Activated CD8-positive, alpha-beta T cell treated with anti-CD3 and anti-CD28 coated beads for 36 hours (primary cell): ENCODE measurements around the gene LRP1B. TPM values are rescaled to one million over a fixed set of nuclear protein-coding genes. Genes with fewer than 3 reads are reported as not detected.

Experiments
- ATAC-seq: fragments of 200-7000 bp; cut with Tn5 transposase; one replicate; pipeline ENCODE4 v1.10.0; 2021; ENCODE audit warnings: mild to moderate bottlenecking, moderate library complexity
- CTCF ChIA-PET: fragments of 350-600 bp; sonication (Branson Sonifier 250); formaldehyde crosslinking; loops from one replicate; lab custom pipeline; 2021; ENCODE audit warnings: antibody characterized with exemption; lab: Charles Lee
- POLR2A ChIA-PET: fragments of 350-600 bp; sonication (Branson Sonifier 250); formaldehyde crosslinking; loops from one replicate; lab custom pipeline; 2021; ENCODE audit warnings: antibody characterized with exemption; lab: Charles Lee
- DNase-seq: peaks from one replicate; pipeline ENCODE4 v3.0.0-alpha.2; 2020
- H3K27ac Mint-ChIP-seq: one replicate; pipeline ENCODE4 v1.8.0; 2021; ENCODE audit warnings: mild to moderate bottlenecking, mixed read lengths
- H3K27me3 Mint-ChIP-seq: one replicate; pipeline ENCODE4 v1.8.0; 2021; ENCODE audit warnings: mixed read lengths
- H3K36me3 Mint-ChIP-seq: one replicate; pipeline ENCODE4 v1.8.0; 2021; ENCODE audit warnings: low read depth, mixed read lengths
- H3K4me1 Mint-ChIP-seq: one replicate; pipeline ENCODE4 v1.8.0; 2021; ENCODE audit warnings: low read depth, mixed read lengths
- H3K4me3 Mint-ChIP-seq: one replicate; pipeline ENCODE4 v1.8.0; 2021; ENCODE audit warnings: mild to moderate bottlenecking, moderate library complexity, mixed read lengths
- H3K9me3 Mint-ChIP-seq: one replicate; pipeline ENCODE4 v1.8.0; 2021; ENCODE audit warnings: mixed read lengths
- intact Hi-C: fragments of 100-400 bp; cut with micrococcal nuclease; formaldehyde crosslinking; loops from one replicate; pipeline ENCODE4 v1.10.0; 2022
- total RNA-seq, 2 experiments: library from RNA; stranded (reverse); gene quantifications; one replicate each; pipeline ENCODE4 v1.2.3, GENCODE V29; 2021
- TF ChIP-seq, protein P1 (sequence below): fragments of 200-600 bp; IDR thresholded peaks from one replicate; pipeline ENCODE4 v1.8.0; 2022; ENCODE audit warnings: antibody characterized with exemption, mild to moderate bottlenecking

LRP1B gene
- total RNA-seq, 2 experiments from 2014 or later, result not detected

DNA sequence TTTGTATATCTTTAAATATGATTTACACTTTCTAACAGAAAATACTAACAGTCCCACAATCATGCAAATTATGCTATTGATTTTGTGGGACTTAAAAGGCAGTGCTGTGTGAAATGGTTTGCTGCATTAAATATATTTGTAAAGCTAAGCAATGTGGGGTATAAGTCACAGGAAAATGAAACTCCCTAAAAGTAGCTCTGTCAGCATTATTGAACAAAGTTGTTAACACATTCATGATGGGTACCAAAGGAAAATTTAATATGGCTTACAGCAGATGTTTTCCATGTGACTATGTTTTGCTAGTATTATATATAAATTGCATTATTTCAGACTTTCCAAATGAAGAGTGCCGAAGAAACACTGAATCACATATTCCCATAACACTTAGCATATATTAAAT lies 1450.0 kb downstream of the LRP1B start:
- ChIA-PET POLR2A (no interaction called here), CTCF (no interaction called here)
- Mint-ChIP-seq H3K9me3 (peaks cover 2% of the 10 kb centered on the region), H3K27ac (no peak overlapping the region), H3K36me3 (no peaks in the 10 kb centered on the region), H3K27me3 (no peaks in the 10 kb centered on the region), H3K4me1 (no peaks in the 10 kb centered on the region), H3K4me3 (no peak overlapping the region)
- TF ChIP-seq, protein P1, sequence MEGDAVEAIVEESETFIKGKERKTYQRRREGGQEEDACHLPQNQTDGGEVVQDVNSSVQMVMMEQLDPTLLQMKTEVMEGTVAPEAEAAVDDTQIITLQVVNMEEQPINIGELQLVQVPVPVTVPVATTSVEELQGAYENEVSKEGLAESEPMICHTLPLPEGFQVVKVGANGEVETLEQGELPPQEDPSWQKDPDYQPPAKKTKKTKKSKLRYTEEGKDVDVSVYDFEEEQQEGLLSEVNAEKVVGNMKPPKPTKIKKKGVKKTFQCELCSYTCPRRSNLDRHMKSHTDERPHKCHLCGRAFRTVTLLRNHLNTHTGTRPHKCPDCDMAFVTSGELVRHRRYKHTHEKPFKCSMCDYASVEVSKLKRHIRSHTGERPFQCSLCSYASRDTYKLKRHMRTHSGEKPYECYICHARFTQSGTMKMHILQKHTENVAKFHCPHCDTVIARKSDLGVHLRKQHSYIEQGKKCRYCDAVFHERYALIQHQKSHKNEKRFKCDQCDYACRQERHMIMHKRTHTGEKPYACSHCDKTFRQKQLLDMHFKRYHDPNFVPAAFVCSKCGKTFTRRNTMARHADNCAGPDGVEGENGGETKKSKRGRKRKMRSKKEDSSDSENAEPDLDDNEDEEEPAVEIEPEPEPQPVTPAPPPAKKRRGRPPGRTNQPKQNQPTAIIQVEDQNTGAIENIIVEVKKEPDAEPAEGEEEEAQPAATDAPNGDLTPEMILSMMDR, result no peak
- intact Hi-C loops, result no loop called here
- DNase-seq (no peak), ATAC-seq (no peak)

DNA sequence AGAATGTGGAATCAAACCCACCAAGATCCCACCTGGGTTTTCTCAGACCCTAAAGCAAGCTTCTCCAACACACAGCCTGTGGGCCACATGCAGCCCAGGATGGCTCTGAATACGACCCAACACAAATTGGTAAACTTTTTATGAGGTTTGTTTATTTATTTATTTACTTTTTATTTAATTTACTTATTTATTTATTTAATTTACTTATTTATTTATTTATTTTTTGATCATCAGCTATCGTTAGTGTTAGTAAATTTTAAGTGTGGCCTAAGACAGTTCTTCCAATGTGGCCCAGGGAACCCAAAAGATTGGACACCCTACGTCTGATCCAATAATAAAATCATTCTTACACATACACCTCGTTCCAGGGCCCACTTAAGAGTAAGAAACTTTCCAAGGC lies 1451.1 kb downstream of the LRP1B start:
- ChIA-PET POLR2A (no interaction called here), CTCF (no interaction called here)
- H3K4me1 Mint-ChIP-seq, result no peaks in the 10 kb centered on the region
- no peaks in the 10 kb centered on the region for H3K27me3 Mint-ChIP-seq
- TF ChIP-seq, protein P1, result no peak
- H3K4me3 Mint-ChIP-seq, result no peak overlapping the region
- ATAC-seq (no peak), DNase-seq (no peak)
- H3K36me3 Mint-ChIP-seq, result no peaks in the 10 kb centered on the region
- H3K9me3 Mint-ChIP-seq, result peaks cover 2% of the 10 kb centered on the region
- intact Hi-C loops, result no loop called here
- H3K27ac Mint-ChIP-seq, result no peak overlapping the region

DNA sequence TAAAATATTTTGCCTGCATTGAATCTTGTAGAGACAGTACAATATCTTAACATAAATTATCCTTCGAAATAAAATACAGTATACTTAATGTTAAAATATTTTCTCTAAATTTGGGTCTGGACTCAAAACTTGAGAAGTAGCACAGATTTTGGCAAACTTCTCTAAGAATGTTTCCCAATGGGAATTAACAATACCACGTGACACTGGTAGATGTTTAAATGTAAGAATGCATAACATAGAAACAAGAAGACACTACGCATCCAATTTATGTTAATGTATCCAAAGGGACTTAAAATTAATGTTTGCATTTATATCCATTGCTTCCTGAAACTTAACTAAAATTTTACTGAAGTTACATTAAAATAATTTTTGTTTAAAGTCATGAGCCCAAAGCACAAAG lies 1460.9 kb downstream of the LRP1B start:
- Mint-ChIP-seq H3K4me3 (no peak overlapping the region), H3K4me1 (no peaks in the 10 kb centered on the region), H3K36me3 (no peaks in the 10 kb centered on the region), H3K9me3 (peaks cover 15% of the 10 kb centered on the region), H3K27ac (no peak overlapping the region), H3K27me3 (no peaks in the 10 kb centered on the region)
- ChIA-PET CTCF (no interaction called here), POLR2A (no interaction called here)
- DNase-seq, result no peak
- ATAC-seq, result no peak
- TF ChIP-seq, protein P1, result no peak
- intact Hi-C loops, result no loop called here

DNA sequence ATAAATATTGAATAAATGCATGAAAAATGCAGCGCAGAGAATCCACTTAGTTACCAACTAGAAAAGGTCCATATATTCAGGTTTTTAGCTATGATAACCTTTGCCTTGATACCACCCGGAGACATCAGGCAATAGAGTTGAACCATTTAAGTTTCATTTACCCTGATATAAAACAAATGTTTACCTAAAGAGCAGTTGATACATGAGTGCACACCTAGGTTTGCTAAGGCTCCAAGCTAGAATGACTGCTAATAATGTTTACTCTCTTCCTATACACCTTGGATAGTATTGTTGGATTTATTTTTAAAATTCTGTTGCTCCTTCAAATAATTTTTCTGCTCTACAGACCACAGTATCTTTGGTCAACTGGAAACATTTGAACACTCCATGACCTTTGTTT lies 1463.6 kb downstream of the LRP1B start:
- Mint-ChIP-seq H3K36me3 (no peaks in the 10 kb centered on the region), H3K9me3 (peaks cover 7% of the 10 kb centered on the region), H3K4me1 (no peaks in the 10 kb centered on the region), H3K27me3 (no peaks in the 10 kb centered on the region), H3K27ac (no peak overlapping the region), H3K4me3 (no peak overlapping the region)
- CTCF ChIA-PET, result no interaction called here
- DNase-seq (no peak), ATAC-seq (no peak)
- POLR2A ChIA-PET, result no interaction called here
- TF ChIP-seq, protein P1, result no peak
- intact Hi-C loops, result no loop called here

DNA sequence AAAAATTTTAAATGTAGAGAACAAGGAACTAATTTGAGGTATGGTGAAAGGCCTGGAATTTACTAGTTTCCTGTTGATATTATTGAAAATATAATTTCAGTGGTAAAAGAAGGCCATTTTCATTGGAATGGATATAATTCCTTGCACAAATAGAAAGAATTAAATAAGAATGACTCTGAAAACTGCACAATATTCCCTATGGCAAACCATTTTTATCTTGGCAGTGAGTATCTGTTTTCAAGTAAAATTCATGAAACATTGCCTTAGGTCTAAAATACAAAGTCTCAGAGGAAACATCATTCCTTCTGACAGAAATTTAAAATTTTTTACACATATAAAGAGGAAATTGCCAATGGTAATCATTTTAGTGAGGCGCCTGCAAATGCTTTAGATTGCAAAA lies 1468.3 kb downstream of the LRP1B start:
- Mint-ChIP-seq H3K4me3 (no peak overlapping the region), H3K27me3 (no peaks in the 10 kb centered on the region), H3K9me3 (peaks cover 4% of the 10 kb centered on the region), H3K4me1 (no peaks in the 10 kb centered on the region), H3K27ac (no peak overlapping the region), H3K36me3 (no peaks in the 10 kb centered on the region)
- ChIA-PET POLR2A (no interaction called here), CTCF (no interaction called here)
- intact Hi-C loops, result no loop called here
- TF ChIP-seq, protein P1, result no peak
- DNase-seq, result no peak
- no peak for ATAC-seq
